ENCODE results near the gene PPP2R2C. TPM values are rescaled to one million over a fixed set of nuclear protein-coding genes. Genes with fewer than 3 reads are reported as not detected.

PPP2R2C gene
- total RNA-seq, 2 experiments from 2014 or later, result 0.12 TPM; not detected in 1

DNA sequence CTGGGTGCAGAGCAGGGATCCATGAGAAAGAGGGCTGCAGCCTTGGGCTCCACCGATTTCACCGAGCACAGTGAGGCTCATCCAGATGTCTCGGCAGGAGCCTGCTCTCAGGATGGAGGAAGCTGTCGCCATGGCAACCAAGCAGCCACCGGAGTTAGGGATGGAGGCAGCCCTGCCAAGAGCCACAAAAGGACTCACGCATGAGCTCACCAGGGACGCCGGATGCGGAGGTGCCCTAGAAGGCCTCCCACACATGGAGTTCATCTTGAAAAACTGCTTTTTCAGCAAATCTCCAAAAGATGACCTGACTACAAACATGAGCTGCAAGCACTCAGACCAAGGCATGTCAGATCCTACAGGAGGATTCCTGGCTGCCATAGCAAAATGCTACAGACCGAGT lies 112.0 kb downstream of the PPP2R2C start:
- H3K4me3 Mint-ChIP-seq, result no peak overlapping the region
- H3K9me3 Mint-ChIP-seq (ENCODE audit: low read depth), result no peaks in the 10 kb centered on the region
- CTCF ChIA-PET, result interaction anchor here (0.6 to 2.0 kb wide), 3 partner anchors 13 to 186 kb away, joined by 3 to 6 read pairs (median 4); no protein-coding TSS in a partner anchor
- no peak overlapping the region for H3K27ac Mint-ChIP-seq
- DNase-seq (no peak), ATAC-seq (no peak)
- peaks cover 7% of the 10 kb centered on the region for H3K27me3 Mint-ChIP-seq
- intact Hi-C loops (cut with DNase I, micrococcal nuclease), result no loop called here
- POLR2A ChIA-PET, result no interaction called here
- H3K36me3 Mint-ChIP-seq (ENCODE audit: low read depth), result no peaks in the 10 kb centered on the region
- no peaks in the 10 kb centered on the region for H3K4me1 Mint-ChIP-seq

DNA sequence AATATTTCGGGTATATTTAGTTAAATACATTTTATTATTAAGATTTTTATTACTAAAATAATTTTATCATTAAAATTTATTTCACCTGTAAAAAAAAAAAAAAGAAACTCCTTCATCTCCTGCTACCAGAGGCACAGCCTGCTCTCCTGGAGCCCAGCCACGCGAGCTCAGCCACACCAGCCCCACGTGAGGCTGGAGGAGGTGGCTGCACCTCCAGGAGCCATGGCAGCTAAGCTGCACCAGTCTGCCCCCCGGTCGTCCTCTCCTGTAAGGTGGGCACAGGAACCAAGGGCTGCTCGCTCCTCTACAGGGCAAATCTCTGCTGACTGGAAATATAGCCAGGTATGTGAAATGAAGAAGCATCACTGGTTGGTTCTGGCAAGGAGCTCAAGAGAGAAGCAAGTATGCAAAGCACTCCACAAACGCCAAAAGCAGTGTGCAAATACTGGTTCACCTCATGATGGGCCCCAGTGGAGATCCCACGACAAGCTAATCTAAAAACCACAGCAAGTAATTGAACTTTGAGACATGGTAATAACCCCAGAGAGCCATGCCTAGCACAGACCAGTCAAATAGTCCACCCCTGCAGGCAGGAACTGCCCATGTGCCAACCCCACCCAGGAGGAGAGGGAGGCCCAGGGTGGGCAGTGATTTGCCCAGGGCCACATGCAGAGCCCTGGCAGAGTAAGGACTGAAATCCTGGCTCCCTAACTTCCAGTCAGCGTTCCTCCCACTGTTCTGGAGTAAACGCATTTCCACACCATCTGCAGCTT lies 112.7 kb downstream of the PPP2R2C start:
- DNase-seq (no peak), ATAC-seq (no peak)
- intact Hi-C loops (cut with DNase I, micrococcal nuclease), result no loop called here

DNA sequence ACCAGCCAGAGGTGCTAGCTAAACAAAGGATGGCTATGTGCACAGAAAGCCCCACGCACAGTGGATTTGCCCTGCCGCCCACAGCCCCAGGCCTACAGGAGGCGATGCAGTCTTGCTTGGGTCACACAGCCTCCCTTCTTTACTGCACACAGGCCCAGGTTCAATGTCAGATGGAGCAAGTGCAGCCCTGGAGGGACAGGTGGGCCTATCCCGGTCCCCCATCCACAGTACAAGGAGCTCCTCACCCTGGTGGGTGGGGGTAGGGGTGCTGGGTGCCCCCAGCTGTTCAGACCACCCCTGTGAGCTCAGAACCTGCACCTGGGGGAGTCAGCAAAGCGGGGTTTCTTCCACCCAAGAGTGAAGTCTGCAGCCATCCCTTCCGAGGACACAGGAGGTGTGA lies 114.9 kb downstream of the PPP2R2C start:
- Mint-ChIP-seq H3K27me3 (peaks cover 13% of the 10 kb centered on the region), H3K27ac (no peak overlapping the region), H3K4me1 (no peaks in the 10 kb centered on the region), H3K9me3 (ENCODE audit: low read depth) (no peaks in the 10 kb centered on the region), H3K4me3 (no peak overlapping the region), H3K36me3 (ENCODE audit: low read depth) (no peaks in the 10 kb centered on the region)
- ATAC-seq, result no peak
- POLR2A ChIA-PET, result no interaction called here
- CTCF ChIA-PET, result no interaction called here
- no peak for DNase-seq
- intact Hi-C loops (cut with DNase I, micrococcal nuclease), result no loop called here

More for the DNA sequence above, 112.7 kb downstream of the PPP2R2C start:
- Mint-ChIP-seq H3K4me3 (no peak overlapping the region), H3K27ac (no peak overlapping the region), H3K36me3 (ENCODE audit: low read depth) (no peaks in the 10 kb centered on the region), H3K9me3 (ENCODE audit: low read depth) (no peaks in the 10 kb centered on the region), H3K27me3 (peaks cover 7% of the 10 kb centered on the region), H3K4me1 (no peaks in the 10 kb centered on the region)
- ChIA-PET CTCF (interaction anchor here (2.0 kb wide), 1 partner anchor 28 kb away, joined by 6 read pairs; no protein-coding TSS in a partner anchor), POLR2A (no interaction called here)

DNA sequence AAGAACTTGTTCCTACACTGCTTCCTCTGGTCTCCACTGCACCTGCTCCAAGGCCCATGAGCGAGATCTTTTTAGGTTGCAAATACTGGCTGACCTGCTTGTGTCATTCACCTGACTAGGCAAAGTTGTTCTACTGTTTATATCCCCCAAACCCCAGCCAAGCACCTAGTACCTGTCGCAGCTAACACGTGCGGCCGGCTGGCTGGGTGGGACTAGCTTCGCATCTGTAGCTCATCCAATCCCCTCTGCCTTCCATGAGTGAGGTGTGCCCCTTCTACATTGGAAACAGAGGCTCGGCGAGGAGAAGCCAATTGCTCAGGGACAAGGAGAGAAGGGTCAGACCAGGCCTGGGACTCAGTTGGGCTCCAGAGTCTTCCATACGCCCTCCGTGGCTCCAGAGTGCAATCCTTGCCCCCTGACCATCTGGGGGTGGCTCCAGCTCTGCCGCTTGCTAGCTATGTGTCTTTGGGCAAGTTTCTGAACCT lies 116.3 kb downstream of the PPP2R2C start:
- Mint-ChIP-seq H3K9me3 (ENCODE audit: low read depth) (no peaks in the 10 kb centered on the region), H3K4me1 (no peaks in the 10 kb centered on the region), H3K4me3 (no peak overlapping the region), H3K27ac (no peak overlapping the region), H3K27me3 (peaks cover 10% of the 10 kb centered on the region), H3K36me3 (ENCODE audit: low read depth) (no peaks in the 10 kb centered on the region)
- intact Hi-C loops (cut with DNase I, micrococcal nuclease), result no loop called here
- POLR2A ChIA-PET, result no interaction called here
- CTCF ChIA-PET, result no interaction called here
- ATAC-seq (no peak), DNase-seq (no peak)

DNA sequence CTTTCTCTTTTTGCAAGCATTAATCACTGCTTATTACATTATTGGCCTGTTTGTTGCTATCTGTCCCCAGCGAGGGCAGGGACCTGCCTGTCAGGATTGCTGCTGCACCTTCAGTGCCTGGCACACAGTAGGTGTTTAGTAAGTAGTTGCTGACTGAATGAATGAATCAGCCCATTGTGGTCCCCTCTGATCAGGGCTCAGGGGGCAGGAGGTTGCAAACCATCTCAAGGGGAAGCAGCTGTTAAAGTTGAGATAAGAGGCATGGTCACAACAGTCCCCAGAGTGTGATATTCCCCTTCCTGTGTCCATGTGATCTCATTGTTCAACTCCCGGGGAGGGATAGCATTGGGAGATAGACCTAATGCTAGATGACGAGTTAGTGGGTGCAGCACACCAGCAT lies 117.4 kb downstream of the PPP2R2C start:
- intact Hi-C loops (cut with DNase I, micrococcal nuclease), result no loop called here
- Mint-ChIP-seq H3K27ac (no peak overlapping the region), H3K36me3 (ENCODE audit: low read depth) (no peaks in the 10 kb centered on the region), H3K4me3 (no peak overlapping the region), H3K27me3 (peaks cover 8% of the 10 kb centered on the region), H3K4me1 (no peaks in the 10 kb centered on the region), H3K9me3 (ENCODE audit: low read depth) (no peaks in the 10 kb centered on the region)
- ChIA-PET CTCF (interaction anchor here (0.6 kb wide), 1 partner anchor 21 kb away, joined by 3 read pairs; no protein-coding TSS in a partner anchor), POLR2A (no interaction called here)
- DNase-seq (no peak), ATAC-seq (no peak)

DNA sequence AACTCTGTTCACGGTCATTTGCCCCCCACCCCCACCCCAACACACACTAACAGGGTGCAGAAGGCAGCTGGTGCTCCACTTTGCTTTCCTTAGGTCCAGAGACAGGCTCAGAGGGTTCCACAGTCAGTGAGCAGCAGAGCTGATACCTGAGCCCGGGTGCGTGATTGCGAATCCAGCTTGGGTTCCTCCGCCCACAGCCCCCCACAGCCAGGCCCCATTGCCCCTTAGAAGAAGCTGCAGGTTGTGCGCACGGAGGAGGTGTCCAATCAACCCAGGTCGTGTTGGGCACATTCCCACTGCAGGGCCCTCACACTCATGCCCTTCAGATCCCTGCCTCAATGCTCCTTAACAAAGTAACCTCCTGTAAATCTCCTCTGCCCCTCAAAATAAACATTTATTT lies 117.8 kb downstream of the PPP2R2C start:
- CTCF ChIA-PET, result interaction anchor here (0.6 kb wide), 1 partner anchor 21 kb away, joined by 3 read pairs; no protein-coding TSS in a partner anchor
- Mint-ChIP-seq H3K4me1 (no peaks in the 10 kb centered on the region), H3K36me3 (ENCODE audit: low read depth) (no peaks in the 10 kb centered on the region), H3K27ac (no peak overlapping the region), H3K4me3 (no peak overlapping the region), H3K9me3 (ENCODE audit: low read depth) (no peaks in the 10 kb centered on the region), H3K27me3 (peaks cover 8% of the 10 kb centered on the region)
- ATAC-seq (no peak), DNase-seq (no peak)
- intact Hi-C loops (cut with DNase I, micrococcal nuclease), result no loop called here
- POLR2A ChIA-PET, result no interaction called here

DNA sequence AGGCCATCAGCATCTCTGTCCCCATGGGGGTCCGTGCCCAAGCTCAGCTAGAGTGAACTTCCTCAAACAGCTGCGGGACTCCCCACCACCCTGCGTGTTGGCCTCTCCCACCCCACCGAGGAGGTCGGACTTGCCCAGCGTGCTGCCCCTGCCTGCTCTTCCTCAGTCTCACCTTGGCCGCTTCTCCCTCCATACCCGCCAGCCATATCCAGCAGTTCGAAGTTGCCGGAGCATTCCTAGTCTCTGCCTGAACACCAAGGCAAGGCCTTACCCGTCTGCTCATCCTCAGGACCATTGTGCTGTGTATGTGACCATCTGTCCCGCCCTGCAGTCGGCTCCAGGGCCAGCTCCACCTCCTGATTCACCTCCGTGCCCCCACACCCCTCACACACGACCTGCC lies 118.3 kb downstream of the PPP2R2C start:
- no peaks in the 10 kb centered on the region for H3K36me3 Mint-ChIP-seq (ENCODE audit: low read depth)
- no peak for DNase-seq
- ChIA-PET CTCF (no interaction called here), POLR2A (no interaction called here)
- peaks cover 8% of the 10 kb centered on the region for H3K27me3 Mint-ChIP-seq
- H3K4me3 Mint-ChIP-seq, result no peak overlapping the region
- no peak overlapping the region for H3K27ac Mint-ChIP-seq
- intact Hi-C loops (cut with DNase I, micrococcal nuclease), result no loop called here
- H3K9me3 Mint-ChIP-seq (ENCODE audit: low read depth), result no peaks in the 10 kb centered on the region
- H3K4me1 Mint-ChIP-seq, result no peaks in the 10 kb centered on the region
- ATAC-seq, result no peak

DNA sequence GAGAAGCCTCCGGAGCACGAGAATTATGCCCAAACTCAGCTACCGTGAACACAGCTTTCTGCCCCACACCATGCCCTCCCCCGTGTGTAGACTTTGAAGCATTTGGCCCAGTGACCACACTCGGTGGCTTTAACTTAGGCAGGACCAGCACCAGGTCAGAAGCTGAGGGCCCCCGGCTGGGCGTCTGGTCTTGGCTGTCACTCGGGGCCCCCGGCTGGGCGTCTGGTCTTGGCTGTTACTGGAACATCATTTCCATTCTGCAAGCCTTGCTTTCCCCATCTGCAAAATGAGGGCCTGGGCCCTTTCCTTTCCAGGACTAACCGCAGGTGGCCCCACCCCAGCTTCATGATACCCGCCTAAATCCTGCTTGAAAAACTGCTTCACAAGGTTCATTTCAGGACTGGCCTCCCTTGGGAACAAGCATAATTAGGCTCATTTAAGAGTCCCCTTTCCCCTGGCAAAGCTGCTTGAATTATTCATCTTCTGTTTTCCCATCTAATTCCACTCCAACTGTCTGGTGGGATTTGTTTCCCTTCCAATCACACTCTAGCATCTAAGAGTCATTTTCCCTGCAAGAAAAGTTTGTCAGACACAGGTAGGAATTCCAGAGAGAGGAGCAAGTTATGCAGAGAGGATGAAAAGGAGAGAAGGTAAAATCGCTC lies 120.3 kb downstream of the PPP2R2C start:
- H3K27ac Mint-ChIP-seq, result no peak overlapping the region
- ChIA-PET CTCF (no interaction called here), POLR2A (no interaction called here)
- ATAC-seq (no peak), DNase-seq (no peak)
- peaks cover 10% of the 10 kb centered on the region for H3K27me3 Mint-ChIP-seq
- no peaks in the 10 kb centered on the region for H3K9me3 Mint-ChIP-seq (ENCODE audit: low read depth)
- no peaks in the 10 kb centered on the region for H3K4me1 Mint-ChIP-seq
- H3K36me3 Mint-ChIP-seq (ENCODE audit: low read depth), result no peaks in the 10 kb centered on the region
- intact Hi-C loops (cut with DNase I, micrococcal nuclease), result no loop called here
- H3K4me3 Mint-ChIP-seq, result no peak overlapping the region

DNA sequence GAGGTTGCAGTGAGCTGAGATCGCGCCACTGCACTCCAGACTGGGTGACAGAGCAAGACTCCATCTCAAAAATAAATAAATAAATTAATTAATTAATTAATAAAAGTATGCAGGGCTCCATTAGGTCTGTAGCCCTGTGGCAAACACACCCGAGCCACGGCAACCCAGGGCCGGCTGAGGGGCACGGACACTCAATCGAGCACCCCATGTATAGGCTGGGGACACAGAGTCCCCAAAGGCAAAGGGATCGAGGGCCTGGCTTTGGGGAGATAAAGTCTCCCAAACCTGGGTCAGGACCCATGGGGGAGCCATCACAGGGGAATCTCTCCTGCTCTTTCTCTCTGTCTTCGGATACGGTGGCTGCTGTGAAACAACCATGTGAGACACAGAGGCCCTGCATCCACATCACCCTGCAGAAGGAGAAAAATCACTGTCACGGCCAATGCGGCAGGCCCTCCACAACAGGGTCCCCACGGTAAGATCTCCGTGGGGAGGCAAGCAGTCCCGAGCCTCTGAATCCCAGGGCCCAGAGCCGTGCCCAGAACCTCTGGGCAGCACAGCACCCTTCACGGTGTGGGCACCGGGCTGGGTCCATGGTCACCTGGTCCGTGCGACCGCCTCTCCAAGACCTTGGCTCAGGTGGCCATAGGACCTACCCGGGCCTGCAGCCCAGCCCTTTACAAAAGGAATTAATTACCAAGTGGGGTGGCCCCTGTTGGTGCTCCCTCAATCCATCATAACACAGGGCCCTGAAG lies 121.0 kb downstream of the PPP2R2C start:
- Mint-ChIP-seq H3K4me3 (no peak overlapping the region), H3K27ac (no peak overlapping the region), H3K9me3 (ENCODE audit: low read depth) (no peaks in the 10 kb centered on the region), H3K27me3 (peaks cover 10% of the 10 kb centered on the region), H3K36me3 (ENCODE audit: low read depth) (no peaks in the 10 kb centered on the region), H3K4me1 (no peaks in the 10 kb centered on the region)
- ChIA-PET CTCF (no interaction called here), POLR2A (no interaction called here)
- DNase-seq (no peak), ATAC-seq (no peak)
- intact Hi-C loops (cut with DNase I, micrococcal nuclease), result no loop called here

DNA sequence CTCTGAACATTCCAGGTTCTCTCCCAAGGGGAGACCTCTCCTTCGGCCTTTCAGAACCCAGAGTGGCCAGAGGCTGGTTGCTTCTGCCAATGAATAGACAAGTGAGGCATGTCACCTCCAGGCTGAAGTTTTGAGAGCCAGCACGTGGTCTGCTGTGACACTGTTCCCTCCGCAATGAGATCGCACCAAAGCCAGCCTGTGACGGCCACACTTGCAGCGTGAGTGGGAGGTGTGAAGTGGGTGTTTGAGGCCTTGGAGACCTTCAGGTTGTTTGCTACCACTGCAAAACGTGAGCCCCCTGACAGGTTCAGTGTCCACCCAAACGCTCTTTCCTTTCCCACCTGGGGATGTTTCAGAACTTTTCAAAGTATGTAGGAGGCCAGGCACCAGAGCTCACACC lies 121.8 kb downstream of the PPP2R2C start:
- no peaks in the 10 kb centered on the region for H3K36me3 Mint-ChIP-seq (ENCODE audit: low read depth)
- ATAC-seq (no peak), DNase-seq (no peak)
- POLR2A ChIA-PET, result no interaction called here
- H3K4me3 Mint-ChIP-seq, result no peak overlapping the region
- CTCF ChIA-PET, result no interaction called here
- no peaks in the 10 kb centered on the region for H3K9me3 Mint-ChIP-seq (ENCODE audit: low read depth)
- intact Hi-C loops (cut with DNase I, micrococcal nuclease), result no loop called here
- H3K27ac Mint-ChIP-seq, result no peak overlapping the region
- H3K27me3 Mint-ChIP-seq, result peaks cover 10% of the 10 kb centered on the region
- H3K4me1 Mint-ChIP-seq, result no peaks in the 10 kb centered on the region

DNA sequence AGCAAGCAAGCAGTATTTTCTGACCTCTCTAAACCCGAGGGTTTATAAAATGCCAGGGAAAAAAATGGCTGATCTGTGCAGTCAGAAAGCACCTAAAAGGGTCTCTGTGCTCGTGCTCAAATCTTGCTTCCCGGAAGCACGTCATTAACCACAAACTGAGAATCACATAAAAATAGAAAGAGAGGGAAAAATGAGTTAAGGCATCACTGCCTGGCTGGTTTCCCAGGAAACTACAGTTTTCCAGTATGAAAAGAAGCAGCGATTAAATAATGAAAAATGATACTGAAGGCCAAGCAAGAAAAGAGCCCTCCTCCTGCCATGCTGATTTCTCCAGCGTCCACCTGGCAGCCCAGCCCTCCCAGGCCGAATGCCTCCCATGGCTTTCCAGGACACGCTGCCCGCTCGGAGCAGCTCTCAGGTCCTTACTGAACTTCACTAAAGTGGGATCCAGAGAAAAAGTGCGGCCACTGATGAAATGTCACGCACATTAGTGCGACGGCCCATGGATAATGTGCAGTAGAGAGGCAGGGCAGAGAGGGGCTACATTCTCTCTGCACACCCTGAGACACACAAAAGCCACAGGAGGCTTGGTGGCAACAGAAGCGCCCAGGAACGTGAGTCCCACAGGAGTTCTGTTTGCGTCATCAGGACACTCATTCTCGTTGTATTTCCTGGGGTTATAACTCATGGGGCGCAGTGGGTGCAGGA lies 122.4 kb downstream of the PPP2R2C start:
- Mint-ChIP-seq H3K4me3 (no peak overlapping the region), H3K36me3 (ENCODE audit: low read depth) (no peaks in the 10 kb centered on the region), H3K9me3 (ENCODE audit: low read depth) (no peaks in the 10 kb centered on the region), H3K27me3 (peaks cover 10% of the 10 kb centered on the region), H3K27ac (no peak overlapping the region), H3K4me1 (no peaks in the 10 kb centered on the region)
- DNase-seq (no peak), ATAC-seq (no peak)
- intact Hi-C loops (cut with DNase I, micrococcal nuclease), result no loop called here
- CTCF ChIA-PET, result interaction anchor here (0.6 to 1.3 kb wide), 2 partner anchors 9 to 18 kb away, joined by 3 to 5 read pairs; no protein-coding TSS in a partner anchor
- POLR2A ChIA-PET, result no interaction called here

Data from activated CD4-positive, alpha-beta T cell treated with anti-CD3 and anti-CD28 coated beads for 36 hours (primary cell).